Germinal center (tissue), 1 donor: Measurements from ENCODE around the gene SHISA6.
"Not testable (repeated sequence)": the region's sequence is repeated elsewhere in the genome, so short reads cannot be mapped to it uniquely, and the experiment has no call there.

Experiments used
- DNase-seq: peaks from one replicate; pipeline ENCODE4 v3.0.0; 2012; ENCODE audit warnings: mixed read lengths, low spot score

SHISA6 gene

GRCh38 chr17:11303773-11304394 lies 62.9 kb downstream of the SHISA6 start:
- no peak for DNase-seq

DNA sequence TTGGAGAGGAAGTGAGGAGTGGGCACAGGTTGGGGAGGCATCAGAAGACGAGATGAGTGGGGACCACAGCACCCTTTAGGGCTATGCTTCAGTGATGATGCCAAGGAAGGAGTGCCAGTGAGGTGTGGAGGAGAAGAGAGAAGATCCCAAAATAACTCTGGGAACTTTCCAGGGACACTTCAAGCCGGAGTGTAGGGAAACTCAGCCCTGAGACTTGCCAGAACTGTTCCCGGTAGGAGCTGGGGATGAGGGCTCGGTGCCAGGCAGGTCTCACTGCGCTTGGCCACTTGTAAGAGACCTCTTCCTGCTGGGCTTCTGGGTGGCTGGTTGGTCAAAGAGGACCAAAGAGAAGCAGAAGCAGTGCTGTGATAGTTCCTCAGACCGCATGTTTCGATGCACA lies 63.6 kb downstream of the SHISA6 start:
- DNase-seq: no peak

DNA sequence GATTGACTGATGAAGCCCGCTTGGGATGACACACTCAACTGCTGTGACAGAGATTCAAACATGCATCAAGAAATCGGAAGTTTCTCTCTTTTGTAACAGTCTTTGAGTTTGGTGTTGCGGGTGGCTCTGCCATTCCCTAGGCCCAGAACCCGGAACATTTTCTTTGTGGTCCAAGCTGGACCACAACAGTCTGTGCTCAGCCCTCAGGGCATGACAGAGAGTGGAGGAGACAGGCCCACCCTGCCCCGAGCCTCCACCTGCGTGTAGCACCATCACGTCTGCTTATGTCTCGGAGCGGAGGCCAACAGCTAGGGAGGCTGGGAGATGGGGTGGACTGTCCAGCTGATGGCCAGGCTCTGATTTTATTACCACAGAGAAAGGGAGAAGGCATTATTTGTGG lies 64.5 kb downstream of the SHISA6 start:
- DNase-seq: no peak

DNA sequence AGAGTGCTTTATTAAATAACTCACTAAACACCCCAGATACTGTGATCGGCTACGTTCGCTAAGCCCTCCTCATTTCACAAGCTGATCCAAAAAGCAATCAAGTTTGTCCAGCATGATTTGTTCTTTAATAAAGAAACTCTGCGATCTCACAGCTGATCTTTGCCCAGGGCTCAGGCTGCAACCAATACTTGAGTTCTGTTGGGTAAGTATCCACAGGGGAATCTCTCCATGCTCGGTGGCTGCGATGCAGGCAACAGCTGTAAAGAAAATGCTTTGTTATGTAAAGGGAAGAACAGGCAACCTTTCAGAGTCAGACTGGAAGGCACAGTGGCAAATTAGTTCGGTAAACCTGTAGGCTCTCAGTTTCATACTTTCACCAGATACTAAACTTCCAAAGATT lies 67.5 kb downstream of the SHISA6 start:
- no peak for DNase-seq

- no peak for DNase-seq
Measured at GRCh38 chr17:11309033-11309432, 68.0 kb downstream of the SHISA6 start.

- no peak for DNase-seq
Measured at GRCh38 chr17:11309850-11310249, 68.8 kb downstream of the SHISA6 start.

DNA sequence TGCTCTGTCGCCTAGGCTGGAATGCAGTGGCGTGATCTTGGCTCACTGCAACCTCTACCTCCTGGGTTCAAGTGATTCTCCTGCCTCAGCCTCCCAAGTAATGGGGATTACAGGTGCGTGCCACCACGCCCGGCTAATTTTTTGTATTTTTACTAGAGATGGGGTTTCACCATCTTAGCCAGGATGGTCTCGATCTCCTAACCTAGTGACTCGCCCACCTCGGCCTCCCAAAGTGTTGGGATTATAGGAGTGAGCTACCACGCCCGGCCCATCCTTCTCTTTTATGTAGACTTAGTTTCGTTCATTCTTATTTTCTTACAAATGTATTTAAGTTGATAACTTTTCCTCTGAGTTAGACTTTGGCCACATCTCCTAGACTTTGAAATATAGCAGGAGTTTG lies 75.4 kb downstream of the SHISA6 start:
- not testable (repeated sequence) for DNase-seq

GRCh38 chr17:11318207-11318606 lies 77.2 kb downstream of the SHISA6 start:
- DNase-seq: no peak

DNA sequence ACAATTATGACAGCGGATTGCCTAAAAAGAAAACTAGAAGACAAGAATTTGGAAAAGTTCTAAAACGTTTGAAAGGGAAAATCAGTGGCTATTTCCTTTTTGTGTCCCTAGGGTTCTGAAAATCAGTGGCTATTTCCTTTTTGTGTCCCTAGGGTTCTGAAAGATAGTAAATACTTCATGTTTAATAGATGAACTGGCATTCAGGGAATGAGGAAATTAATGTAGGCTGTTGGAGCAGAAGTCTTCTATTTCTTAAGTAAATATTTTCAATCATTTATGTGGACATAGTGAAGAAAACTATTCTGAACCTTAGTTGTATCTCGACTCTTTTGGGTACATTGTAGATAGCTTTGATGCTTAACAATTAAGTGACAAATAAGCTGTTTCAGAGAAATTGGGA lies 78.9 kb downstream of the SHISA6 start:
- DNase-seq: no peak

GRCh38 chr17:11324021-11324420 lies 83.0 kb downstream of the SHISA6 start:
- no peak for DNase-seq

DNA sequence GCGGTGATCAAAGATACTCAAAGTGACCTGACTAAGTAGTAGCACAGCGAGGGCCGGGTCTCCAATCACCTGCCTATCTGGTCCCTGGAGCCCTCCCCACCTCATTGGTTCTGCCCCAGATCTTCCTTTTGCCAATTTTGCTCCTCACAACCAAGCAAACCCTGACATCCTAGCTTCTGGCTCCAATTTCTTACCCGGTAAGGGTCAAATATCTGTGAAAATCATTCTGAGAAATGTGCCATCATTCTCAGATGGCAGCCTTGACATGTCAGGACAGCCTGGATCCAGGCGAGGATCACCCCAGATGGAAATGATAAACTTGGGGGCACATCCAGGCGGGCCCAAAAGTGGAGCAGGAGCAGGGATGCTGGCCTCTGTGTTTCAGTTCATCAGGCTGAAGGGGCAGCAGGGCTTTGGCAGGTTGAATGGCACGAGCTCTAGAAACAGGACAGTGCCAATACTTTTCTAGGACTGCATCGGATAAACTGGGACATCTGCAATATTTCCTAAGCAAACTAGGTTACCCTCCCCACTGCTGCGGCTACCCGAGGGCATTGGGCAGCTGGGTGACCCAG lies 83.9 kb downstream of the SHISA6 start:
- DNase-seq: no peak

GRCh38 chr17:11326492-11326891 lies 85.5 kb downstream of the SHISA6 start:
- no peak for DNase-seq

DNA sequence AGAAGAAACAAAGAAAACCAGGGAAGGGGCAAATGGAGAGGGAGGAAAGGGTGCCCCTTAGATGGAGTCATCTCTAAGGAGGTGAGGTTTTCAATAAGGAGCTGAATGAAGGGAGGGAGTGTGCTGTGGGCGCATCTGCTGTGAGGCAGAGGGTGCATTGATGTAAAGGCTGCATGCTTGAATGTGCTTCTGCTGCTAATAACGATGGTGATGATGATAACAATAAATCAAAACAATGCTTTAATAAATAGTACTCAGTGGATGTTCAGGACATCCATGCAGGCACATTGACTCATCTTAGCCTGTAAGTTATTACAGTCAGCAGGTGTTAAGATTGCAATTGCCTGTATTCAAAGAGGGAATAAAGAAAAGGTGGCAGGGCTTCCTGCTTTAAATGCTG lies 87.8 kb downstream of the SHISA6 start:
- DNase-seq: no peak

- no peak for DNase-seq
Measured at GRCh38 chr17:11330006-11330405, 89.0 kb downstream of the SHISA6 start.

- no peak for DNase-seq
Measured at GRCh38 chr17:11330826-11331225, 89.8 kb downstream of the SHISA6 start.

DNA sequence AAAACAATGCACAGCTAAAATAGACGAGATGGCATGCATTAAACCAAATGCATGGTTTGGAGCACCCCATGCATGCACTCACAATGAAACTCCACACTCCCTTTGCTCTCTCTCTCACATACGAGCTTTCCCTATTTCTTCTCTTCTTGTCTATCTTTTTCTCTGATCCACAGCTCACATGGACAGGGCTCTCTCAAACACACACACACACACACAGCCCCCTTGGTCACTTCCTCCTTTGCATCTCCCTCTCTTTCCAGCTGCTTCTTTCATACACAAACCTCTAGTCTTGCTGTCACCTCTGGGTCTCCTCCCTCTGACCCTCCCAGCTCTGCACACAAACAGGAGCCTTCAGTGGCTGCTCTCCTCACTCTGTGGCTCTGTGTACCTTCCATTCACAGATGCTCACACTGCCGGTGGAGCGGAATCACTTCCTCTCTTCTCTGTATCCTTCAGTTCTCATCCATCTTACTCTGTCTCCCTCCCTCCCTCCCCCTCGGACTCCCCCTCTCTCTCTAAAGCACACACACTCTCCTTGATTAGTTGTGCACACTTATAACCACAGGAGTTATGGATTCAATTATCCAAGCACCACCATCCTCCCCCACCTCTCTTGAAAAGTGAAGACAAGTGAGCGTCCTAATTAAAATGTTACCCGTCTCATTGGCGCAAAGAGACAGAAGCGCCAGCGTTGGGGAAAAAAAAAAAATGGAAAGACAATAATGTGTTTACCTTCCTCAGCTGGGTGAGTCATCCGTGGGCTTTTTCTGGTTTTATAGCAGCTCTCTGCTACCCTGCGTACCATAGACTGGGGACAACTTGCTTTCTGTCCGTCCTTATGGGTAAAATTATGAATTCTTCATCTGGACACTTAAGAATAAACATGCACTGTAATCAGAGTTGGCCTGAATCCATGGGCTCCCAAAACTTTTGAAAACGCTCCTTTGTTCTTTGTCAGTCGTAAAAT lies 90.8 kb downstream of the SHISA6 start:
- no peak for DNase-seq

GRCh38 chr17:11332706-11333105 lies 91.7 kb downstream of the SHISA6 start:
- no peak for DNase-seq

DNA sequence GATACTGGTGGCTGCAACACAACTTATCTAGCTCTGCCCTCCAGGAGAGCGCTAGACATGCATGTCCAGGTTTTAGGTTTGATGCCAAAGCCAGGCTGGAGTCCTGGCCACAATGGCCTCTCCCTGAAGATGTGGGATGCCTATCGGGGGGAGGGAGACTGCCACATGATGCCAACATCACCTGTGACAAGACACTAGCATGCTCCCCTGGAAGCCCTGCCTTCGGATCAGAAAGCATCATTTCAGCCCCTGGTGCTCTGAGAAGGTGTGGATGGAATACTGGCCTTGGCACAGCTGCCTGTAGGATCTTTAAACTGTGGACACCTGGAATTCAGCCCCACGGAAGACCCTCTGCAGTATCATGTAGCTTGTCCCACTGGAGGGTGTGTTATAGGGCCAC lies 93.5 kb downstream of the SHISA6 start:
- DNase-seq: no peak

DNA sequence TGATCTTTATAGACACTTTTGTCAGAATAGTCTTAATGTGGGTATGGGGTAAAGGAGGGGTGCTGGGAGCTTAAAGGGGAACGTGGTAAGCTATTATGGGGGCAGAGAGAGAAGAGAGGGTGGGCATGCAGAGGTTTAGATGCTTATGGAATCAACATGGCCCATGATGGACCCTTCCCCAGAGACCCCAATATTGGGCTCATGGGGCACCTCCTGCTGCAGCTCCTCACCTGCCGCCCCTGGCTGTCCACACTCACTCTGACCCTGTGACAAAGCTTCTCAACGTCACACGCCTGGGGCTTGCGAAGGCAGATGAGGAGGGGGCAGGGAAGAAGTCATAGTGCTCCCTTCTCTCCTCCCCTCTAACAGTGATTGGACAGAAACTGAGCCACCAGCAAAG lies 95.3 kb downstream of the SHISA6 start:
- DNase-seq: no peak

DNA sequence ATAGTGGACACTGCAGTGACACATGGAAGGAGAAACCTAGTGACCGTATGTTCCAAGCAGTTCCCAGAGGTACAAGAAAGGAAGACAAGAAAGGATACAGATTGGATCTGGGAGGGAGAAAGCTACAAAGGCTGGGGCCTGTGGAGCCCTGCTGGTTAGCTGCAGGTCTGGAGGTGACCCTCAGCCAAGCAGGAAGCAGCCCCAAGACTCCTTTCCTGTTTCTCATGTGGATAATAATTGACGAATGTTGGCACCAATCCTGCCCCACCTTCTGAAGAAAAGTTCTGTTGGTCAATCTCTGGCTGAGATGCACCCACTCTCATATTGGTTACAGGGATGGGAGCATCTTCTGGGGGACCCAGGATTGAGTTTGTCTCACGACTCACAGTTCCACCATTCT lies 99.8 kb downstream of the SHISA6 start:
- no peak for DNase-seq

DNA sequence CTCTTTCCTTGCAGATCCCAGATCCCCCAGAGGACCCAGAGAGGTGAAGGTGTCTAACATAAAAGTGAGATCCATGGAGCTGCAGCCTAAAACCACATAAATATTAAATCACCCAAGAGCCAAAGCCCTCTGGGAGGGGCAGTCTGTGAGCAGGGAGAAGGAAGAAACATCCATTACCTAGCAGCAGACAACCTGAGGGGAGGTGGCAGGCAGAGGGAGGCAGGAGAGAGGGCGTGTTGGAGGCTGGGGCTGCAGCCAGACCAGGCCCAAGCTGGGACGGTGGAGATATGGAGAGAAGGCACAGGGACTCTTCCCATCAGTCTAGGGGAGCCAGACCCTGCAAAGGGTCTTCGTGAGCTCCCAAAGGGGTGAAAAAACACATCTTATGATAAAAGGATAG lies 101.1 kb downstream of the SHISA6 start:
- no peak for DNase-seq

- DNase-seq: no peak
Measured at GRCh38 chr17:11349106-11349505, 108.1 kb downstream of the SHISA6 start.

DNA sequence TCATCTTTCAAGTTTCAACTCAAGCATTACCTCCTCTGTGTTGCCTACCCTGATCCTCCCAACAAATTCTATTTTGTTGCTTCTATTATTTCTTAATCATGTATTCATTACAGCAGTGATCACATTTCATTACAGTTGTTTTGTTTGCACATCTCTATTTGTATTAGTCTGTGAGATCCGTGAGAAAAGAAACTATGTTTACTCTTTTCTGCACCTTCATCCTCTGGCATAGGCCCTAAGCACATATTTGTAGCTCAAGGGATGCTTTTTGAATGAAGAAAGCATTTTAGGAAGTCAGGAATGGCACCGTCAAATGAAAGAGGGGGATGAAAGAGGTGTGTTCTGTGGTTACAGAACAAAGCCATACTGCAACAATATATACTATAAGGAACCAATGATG lies 110.5 kb downstream of the SHISA6 start:
- DNase-seq: no peak
